Epithelial cell of proximal tubule (primary cell): Measurements from ENCODE around the gene CHD6. TPM values are rescaled to one million over a fixed set of nuclear protein-coding genes. Genes with fewer than 3 reads are reported as not detected.

Experiments
- DNase-seq: peaks from one replicate; pipeline ENCODE4 v3.0.0-alpha.2; 2011; ENCODE audit warnings: low read depth
- H3K4me3 ChIP-seq: 2 replicates; pipeline ENCODE4 v1.5.1; 2011; ENCODE audit warnings: low read depth, mild to moderate bottlenecking, low read length
- total RNA-seq: library from RNA; depleted of rRNA; stranded (reverse); fragments of >200 nt; gene quantifications from 2 replicates; pipeline ENCODE4 v1.2.3, GENCODE V29; 2015
- TF ChIP-seq, protein P1 (sequence below): conservative IDR thresholded peaks from 2 replicates; pipeline ENCODE4 v1.5.1; 2012; ENCODE audit warnings: low read depth, mild to moderate bottlenecking, low read length

The CHD6 gene
- total RNA-seq, 1 donor from 2014 or later = 22.3 TPM

DNA sequence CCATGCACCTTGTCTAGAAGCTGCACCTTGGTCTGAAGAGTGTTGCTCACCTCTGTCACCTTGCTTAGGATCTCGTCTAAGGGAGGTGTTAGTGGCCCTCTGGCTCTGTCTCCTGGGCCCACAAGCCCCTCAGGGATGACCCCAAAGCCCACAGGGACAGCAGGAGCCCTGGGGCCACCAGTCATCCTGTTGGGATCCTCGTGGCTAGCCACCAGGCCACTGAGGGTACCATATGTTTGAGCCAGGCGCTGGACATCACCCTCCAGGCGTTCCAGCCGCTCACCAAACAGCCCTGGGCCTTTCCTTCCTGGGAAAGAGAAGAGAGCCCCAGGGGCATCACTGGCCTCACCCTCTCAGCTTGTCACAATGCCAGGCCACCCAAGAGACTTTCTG lies 255.4 kb downstream of the CHD6 start:
- TF ChIP-seq, protein P1, sequence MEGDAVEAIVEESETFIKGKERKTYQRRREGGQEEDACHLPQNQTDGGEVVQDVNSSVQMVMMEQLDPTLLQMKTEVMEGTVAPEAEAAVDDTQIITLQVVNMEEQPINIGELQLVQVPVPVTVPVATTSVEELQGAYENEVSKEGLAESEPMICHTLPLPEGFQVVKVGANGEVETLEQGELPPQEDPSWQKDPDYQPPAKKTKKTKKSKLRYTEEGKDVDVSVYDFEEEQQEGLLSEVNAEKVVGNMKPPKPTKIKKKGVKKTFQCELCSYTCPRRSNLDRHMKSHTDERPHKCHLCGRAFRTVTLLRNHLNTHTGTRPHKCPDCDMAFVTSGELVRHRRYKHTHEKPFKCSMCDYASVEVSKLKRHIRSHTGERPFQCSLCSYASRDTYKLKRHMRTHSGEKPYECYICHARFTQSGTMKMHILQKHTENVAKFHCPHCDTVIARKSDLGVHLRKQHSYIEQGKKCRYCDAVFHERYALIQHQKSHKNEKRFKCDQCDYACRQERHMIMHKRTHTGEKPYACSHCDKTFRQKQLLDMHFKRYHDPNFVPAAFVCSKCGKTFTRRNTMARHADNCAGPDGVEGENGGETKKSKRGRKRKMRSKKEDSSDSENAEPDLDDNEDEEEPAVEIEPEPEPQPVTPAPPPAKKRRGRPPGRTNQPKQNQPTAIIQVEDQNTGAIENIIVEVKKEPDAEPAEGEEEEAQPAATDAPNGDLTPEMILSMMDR = no peak

DNA sequence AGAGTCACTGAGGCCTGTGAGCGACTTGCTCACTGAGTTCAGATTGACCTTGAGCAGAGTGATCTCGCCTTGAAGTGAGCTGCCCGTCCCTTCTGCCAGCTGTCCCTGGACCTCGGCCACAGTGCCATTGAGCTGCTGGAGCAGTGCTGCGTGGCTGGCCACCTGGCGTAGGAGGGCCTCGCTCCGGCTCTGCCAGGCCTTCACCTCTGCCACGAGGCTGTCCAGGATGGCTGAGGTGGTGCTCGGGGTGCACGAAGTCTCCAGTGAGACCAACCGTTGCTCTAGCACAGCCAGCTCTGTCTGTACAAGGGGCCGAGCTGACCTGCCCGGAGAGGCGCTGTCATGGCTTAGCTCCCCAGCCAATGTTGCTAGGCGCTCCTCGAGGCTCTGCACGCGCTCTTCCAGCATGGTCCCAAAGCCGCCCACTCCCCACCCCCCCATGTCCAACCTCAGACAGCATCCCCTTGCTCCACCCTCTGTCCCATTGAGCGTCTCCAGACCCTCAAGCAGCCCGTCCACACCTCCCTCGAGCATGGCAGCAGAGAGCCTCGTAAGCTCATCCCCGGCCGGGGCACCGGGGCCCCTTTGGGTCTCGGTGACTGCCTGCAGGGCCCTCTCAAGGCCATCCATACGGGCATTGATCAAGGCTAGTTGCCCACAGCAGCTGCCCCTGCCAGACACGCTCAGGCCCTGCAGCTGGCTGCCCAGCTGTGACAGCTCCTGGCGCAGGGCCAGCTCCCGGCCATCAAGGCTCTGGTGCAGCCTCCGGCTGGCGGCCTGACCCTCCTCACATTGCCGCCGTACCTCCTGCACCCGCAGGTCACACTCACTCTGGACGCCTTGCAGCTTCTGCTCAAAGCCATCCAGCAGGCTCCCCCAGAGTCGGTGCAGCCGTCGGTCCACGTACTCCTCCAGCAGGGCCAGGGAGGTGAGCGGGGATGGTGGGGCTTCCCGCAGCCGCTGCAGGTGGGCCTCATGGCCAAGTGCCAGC lies 256.1 kb downstream of the CHD6 start:
- no peak for DNase-seq
- no peak overlapping the region for H3K4me3 ChIP-seq
- TF ChIP-seq, protein P1 = no peak

More for the DNA sequence above, 255.4 kb downstream of the CHD6 start:
- DNase-seq = no peak
- H3K4me3 ChIP-seq = no peak overlapping the region

DNA sequence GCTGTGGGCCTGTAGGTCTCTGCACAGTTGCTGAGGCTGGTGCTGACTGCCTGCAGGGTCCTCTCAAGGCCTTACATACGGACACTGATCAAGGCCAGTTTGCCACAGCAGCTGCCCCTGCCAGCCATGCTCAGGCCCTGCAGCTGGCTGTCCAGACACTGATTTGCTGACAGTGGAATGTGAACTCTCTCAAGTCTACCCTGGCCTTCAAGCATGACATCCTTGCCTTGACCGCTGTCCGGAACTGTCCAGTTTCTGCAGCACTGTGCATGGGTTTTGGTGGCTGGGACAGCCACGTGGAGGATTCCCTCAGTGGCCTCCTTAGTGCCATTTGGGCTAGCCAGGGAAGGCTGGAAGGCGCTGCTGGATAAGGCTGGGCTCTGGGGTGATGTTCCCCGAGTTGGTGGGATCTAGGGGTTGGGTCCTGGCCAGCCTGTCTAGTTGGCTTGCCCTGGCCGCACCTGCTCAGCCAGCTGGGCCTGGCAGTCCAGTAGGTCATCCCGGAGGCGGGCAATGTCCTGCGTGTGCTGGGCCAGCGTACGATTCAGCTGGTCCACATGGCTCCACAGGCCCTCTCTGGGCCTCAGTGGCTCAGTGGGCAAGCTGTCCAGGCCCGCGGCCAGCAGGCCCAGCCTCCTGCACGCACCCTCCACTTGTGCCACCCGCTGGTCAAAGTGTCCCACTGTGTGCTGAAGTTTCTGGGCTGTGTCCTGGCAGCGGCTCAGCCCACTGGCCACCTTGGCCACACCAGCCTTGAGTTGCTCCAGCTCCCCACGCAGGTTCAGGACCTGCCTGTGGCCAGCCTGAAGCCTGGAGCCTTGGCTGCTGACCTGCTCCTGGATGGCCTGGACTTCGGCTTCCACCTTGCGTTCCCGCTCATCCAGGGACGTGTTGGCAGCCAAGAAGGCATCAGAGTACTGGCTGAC lies 257.1 kb downstream of the CHD6 start:
- TF ChIP-seq, protein P1 = no peak
- DNase-seq = no peak
- H3K4me3 ChIP-seq = no peak overlapping the region

DNA sequence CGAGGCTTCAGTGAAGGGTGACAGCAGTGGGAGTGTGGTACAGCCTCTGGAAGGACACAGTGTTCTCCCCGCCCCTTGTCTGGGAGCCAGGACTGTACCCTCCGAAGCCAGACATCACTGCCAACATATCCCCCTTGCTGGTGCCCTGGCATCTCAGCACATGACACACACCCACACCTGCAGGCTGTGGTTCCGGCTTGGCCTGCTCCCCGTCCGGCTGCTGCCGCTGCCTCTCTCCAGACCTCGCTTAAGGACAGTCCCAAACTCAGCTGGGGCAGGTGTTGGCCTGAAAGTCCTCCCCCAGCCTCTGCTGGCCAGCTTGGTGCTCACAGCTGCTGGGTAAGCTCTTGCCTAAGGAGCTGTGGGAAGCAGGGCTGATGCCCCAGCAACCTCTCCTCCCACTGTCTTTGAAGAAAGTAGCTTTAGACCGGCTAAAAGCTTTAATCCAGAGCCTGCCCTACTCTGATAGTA lies 258.6 kb downstream of the CHD6 start:
- H3K4me3 ChIP-seq = no peak overlapping the region
- TF ChIP-seq, protein P1 = no peak
- DNase-seq = no peak

DNA sequence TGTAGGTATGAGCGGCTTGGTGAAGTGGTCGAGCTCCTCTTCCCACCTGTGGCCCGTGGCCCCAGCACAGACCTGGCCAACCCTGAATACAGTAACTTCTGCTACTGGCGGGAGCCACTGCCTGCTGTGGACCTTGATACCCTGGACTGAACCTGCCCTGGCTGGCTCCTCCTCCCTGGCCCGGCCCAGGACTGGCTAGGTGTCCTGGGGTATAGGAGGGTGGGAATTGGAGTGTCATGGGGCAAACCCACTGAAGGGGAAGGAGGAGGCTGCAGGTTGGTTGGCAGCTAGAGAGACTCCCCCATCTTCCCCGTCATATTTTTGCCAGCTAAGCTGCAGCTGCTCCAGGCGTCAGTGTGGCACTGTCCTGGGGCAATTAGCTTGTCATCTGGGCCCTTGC lies 259.5 kb downstream of the CHD6 start:
- no peak for DNase-seq
- TF ChIP-seq, protein P1 = no peak
- H3K4me3 ChIP-seq = no peak overlapping the region

DNA sequence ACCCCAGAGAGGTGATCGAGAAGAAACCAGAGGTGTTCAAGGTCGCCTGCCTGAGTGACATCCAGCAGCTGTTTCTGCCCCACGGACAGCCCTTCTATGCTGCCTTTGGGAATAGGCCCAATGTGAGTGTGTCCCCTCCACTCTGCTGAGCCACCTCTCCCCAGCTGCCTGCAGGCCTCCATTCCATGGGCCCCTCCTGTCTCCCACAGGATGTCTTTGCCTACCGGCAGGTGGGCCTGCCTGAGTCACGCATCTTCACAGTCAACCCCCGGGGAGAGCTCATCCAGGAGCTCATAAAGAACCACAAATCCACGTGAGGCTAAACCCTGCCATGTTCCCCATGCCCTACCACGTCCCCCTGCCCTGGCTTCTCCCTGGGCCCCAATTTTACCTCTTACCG lies 259.9 kb downstream of the CHD6 start:
- DNase-seq = no peak
- TF ChIP-seq, protein P1 = no peak
- H3K4me3 ChIP-seq = no peak overlapping the region
